ENCODE measurements around the gene SEPHS2. TPM values are rescaled to one million over a fixed set of nuclear protein-coding genes. Genes with fewer than 3 reads are reported as not detected.

The SEPHS2 gene
- total RNA-seq, 1 experiment from 2014 or later, result 53.5 TPM

DNA sequence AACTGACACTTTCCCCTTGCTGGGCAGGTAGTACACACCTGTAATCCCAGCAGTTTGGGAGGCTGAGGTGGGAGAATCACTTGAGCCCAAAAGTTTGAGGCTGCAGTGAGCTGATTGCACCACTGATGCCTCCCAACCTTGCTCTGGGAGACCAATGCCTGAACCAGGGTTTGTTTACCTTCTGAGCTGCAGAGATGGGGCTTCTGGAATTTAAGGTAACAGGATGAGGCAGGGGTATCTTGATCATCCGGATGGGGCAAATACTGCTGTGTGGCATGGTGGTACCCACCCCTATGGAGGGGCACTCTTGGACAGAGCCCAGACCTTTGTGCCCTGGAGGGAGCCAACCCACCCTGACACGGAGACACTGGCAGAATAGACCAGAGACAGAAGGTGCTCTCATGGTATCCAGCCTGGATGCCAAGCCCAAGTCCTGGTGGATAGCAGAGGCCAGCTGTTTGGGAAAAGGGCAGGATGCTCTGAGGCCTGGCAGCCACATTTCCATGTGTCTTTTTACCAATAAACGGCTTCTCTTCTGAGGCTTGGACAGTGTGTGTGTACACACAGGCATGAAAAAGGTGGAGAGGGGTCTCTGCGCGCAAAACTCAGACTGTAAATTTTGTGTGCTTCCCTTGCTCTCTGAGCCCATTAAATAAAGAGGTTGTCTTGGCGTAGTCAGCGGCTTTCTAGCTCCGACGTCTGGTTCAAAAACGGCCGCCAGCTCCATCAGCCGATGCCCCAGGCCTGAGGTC, 46.1 kb downstream of the SEPHS2 start:
- ChIA-PET CTCF (interaction anchor here (1.1 to 9.3 kb wide), 4 partner anchors 8 to 308 kb away, joined by 4 to 97 read pairs (median 10); partner anchors contain the start of genes TBC1D10B, TBX6 and ZNF771), POLR2A (interaction anchor here (1.0 to 1.3 kb wide), 4 partner anchors 10 to 259 kb away, joined by 3 to 4 read pairs (median 4); partner anchors contain the start of gene CD2BP2)
- DNase-seq (ENCODE audit: low spot score) (no peak), ATAC-seq (no peak)
- Mint-ChIP-seq H3K4me1 (peaks cover 32% of the 10 kb centered on the region), H3K9me3 (no peaks in the 10 kb centered on the region), H3K27me3 (ENCODE audit: low read depth) (peaks cover 17% of the 10 kb centered on the region), H3K36me3 (peaks cover 5% of the 10 kb centered on the region), H3K27ac (peak overlapping the region; percentile 98), H3K4me3 (peak overlapping the region; percentile 89)
- TF ChIP-seq, protein P1, sequence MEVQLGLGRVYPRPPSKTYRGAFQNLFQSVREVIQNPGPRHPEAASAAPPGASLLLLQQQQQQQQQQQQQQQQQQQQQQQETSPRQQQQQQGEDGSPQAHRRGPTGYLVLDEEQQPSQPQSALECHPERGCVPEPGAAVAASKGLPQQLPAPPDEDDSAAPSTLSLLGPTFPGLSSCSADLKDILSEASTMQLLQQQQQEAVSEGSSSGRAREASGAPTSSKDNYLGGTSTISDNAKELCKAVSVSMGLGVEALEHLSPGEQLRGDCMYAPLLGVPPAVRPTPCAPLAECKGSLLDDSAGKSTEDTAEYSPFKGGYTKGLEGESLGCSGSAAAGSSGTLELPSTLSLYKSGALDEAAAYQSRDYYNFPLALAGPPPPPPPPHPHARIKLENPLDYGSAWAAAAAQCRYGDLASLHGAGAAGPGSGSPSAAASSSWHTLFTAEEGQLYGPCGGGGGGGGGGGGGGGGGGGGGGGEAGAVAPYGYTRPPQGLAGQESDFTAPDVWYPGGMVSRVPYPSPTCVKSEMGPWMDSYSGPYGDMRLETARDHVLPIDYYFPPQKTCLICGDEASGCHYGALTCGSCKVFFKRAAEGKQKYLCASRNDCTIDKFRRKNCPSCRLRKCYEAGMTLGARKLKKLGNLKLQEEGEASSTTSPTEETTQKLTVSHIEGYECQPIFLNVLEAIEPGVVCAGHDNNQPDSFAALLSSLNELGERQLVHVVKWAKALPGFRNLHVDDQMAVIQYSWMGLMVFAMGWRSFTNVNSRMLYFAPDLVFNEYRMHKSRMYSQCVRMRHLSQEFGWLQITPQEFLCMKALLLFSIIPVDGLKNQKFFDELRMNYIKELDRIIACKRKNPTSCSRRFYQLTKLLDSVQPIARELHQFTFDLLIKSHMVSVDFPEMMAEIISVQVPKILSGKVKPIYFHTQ (CRISPR knock-in tag; IDR thresholded peaks at IDR 0.05), result 0 out of 2 replicates have a peak, but pooled peaks have one; percentile 39
- 0 out of 2 replicates have a peak, but pooled peaks have one; percentile 34 for TF ChIP-seq ZNF232 (CRISPR knock-in tag; IDR thresholded peaks at IDR 0.05)
- TF ChIP-seq ZNF671 (CRISPR knock-in tag; IDR thresholded peaks at IDR 0.05), result 0 out of 2 replicates have a peak, but pooled peaks have one; percentile 11
- TF ChIP-seq TEAD4 (CRISPR knock-in tag; IDR thresholded peaks at IDR 0.05), result no peak

- H3K36me3 Mint-ChIP-seq, result peaks cover 5% of the 10 kb centered on the region
- peak overlapping the region; percentile 89; the same call in 1 of the 2 replicates for H3K4me3 Mint-ChIP-seq
- peak overlapping the region; percentile 98 for H3K27ac Mint-ChIP-seq
- H3K9me3 Mint-ChIP-seq, result no peaks in the 10 kb centered on the region
- peaks cover 10% of the 10 kb centered on the region for H3K27me3 Mint-ChIP-seq (ENCODE audit: low read depth)
- ChIA-PET CTCF (interaction anchor here (1.1 to 9.3 kb wide), 4 partner anchors 9 to 307 kb away, joined by 4 to 97 read pairs (median 10); partner anchors contain the start of genes TBC1D10B, TBX6 and ZNF771), POLR2A (interaction anchor here (0.6 to 1.3 kb wide), 3 partner anchors 11 to 44 kb away, joined by 3 to 4 read pairs (median 3); partner anchors contain the start of gene CD2BP2)
- ATAC-seq (no peak), DNase-seq (ENCODE audit: low spot score) (no peak)
- peaks cover 39% of the 10 kb centered on the region for H3K4me1 Mint-ChIP-seq
- TF ChIP-seq, protein P2, sequence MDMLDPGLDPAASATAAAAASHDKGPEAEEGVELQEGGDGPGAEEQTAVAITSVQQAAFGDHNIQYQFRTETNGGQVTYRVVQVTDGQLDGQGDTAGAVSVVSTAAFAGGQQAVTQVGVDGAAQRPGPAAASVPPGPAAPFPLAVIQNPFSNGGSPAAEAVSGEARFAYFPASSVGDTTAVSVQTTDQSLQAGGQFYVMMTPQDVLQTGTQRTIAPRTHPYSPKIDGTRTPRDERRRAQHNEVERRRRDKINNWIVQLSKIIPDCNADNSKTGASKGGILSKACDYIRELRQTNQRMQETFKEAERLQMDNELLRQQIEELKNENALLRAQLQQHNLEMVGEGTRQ (CRISPR knock-in tag; IDR thresholded peaks at IDR 0.05), result no peak
- TF ChIP-seq, protein P3, sequence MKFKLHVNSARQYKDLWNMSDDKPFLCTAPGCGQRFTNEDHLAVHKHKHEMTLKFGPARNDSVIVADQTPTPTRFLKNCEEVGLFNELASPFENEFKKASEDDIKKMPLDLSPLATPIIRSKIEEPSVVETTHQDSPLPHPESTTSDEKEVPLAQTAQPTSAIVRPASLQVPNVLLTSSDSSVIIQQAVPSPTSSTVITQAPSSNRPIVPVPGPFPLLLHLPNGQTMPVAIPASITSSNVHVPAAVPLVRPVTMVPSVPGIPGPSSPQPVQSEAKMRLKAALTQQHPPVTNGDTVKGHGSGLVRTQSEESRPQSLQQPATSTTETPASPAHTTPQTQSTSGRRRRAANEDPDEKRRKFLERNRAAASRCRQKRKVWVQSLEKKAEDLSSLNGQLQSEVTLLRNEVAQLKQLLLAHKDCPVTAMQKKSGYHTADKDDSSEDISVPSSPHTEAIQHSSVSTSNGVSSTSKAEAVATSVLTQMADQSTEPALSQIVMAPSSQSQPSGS (CRISPR knock-in tag; IDR thresholded peaks at IDR 0.05; ENCODE audit: borderline replicate concordance, low read depth), result no peak
- TF ChIP-seq, protein P4, sequence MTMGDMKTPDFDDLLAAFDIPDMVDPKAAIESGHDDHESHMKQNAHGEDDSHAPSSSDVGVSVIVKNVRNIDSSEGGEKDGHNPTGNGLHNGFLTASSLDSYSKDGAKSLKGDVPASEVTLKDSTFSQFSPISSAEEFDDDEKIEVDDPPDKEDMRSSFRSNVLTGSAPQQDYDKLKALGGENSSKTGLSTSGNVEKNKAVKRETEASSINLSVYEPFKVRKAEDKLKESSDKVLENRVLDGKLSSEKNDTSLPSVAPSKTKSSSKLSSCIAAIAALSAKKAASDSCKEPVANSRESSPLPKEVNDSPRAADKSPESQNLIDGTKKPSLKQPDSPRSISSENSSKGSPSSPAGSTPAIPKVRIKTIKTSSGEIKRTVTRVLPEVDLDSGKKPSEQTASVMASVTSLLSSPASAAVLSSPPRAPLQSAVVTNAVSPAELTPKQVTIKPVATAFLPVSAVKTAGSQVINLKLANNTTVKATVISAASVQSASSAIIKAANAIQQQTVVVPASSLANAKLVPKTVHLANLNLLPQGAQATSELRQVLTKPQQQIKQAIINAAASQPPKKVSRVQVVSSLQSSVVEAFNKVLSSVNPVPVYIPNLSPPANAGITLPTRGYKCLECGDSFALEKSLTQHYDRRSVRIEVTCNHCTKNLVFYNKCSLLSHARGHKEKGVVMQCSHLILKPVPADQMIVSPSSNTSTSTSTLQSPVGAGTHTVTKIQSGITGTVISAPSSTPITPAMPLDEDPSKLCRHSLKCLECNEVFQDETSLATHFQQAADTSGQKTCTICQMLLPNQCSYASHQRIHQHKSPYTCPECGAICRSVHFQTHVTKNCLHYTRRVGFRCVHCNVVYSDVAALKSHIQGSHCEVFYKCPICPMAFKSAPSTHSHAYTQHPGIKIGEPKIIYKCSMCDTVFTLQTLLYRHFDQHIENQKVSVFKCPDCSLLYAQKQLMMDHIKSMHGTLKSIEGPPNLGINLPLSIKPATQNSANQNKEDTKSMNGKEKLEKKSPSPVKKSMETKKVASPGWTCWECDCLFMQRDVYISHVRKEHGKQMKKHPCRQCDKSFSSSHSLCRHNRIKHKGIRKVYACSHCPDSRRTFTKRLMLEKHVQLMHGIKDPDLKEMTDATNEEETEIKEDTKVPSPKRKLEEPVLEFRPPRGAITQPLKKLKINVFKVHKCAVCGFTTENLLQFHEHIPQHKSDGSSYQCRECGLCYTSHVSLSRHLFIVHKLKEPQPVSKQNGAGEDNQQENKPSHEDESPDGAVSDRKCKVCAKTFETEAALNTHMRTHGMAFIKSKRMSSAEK (CRISPR knock-in tag; IDR thresholded peaks at IDR 0.05; ENCODE audit: borderline replicate concordance), result no peak
- TF ChIP-seq ELF4 (CRISPR knock-in tag; IDR thresholded peaks at IDR 0.05; ENCODE audit: low read depth) (no peak), FOXJ3 (CRISPR knock-in tag; IDR thresholded peaks at IDR 0.05; ENCODE audit: borderline replicate concordance) (no peak), ZNF416 (CRISPR knock-in tag; IDR thresholded peaks at IDR 0.05) (no peak), JAZF1 (CRISPR knock-in tag; IDR thresholded peaks at IDR 0.05) (no peak), SMAD3 (CRISPR knock-in tag; IDR thresholded peaks at IDR 0.05; ENCODE audit: borderline replicate concordance) (no peak), NR3C1 (CRISPR knock-in tag; conservative IDR thresholded peaks at IDR 0.05; ENCODE audit: low read depth) (no peak), MYBL2 (CRISPR knock-in tag; IDR thresholded peaks at IDR 0.05) (no peak), GRHL2 (CRISPR knock-in tag; IDR thresholded peaks at IDR 0.05; ENCODE audit: insufficient replicate concordance, severe bottlenecking) (no peak), OVOL2 (CRISPR knock-in tag; IDR thresholded peaks at IDR 0.05; ENCODE audit: borderline replicate concordance) (no peak), EMX1 (CRISPR knock-in tag; IDR thresholded peaks at IDR 0.05) (no peak)
- TF ChIP-seq, protein P5, sequence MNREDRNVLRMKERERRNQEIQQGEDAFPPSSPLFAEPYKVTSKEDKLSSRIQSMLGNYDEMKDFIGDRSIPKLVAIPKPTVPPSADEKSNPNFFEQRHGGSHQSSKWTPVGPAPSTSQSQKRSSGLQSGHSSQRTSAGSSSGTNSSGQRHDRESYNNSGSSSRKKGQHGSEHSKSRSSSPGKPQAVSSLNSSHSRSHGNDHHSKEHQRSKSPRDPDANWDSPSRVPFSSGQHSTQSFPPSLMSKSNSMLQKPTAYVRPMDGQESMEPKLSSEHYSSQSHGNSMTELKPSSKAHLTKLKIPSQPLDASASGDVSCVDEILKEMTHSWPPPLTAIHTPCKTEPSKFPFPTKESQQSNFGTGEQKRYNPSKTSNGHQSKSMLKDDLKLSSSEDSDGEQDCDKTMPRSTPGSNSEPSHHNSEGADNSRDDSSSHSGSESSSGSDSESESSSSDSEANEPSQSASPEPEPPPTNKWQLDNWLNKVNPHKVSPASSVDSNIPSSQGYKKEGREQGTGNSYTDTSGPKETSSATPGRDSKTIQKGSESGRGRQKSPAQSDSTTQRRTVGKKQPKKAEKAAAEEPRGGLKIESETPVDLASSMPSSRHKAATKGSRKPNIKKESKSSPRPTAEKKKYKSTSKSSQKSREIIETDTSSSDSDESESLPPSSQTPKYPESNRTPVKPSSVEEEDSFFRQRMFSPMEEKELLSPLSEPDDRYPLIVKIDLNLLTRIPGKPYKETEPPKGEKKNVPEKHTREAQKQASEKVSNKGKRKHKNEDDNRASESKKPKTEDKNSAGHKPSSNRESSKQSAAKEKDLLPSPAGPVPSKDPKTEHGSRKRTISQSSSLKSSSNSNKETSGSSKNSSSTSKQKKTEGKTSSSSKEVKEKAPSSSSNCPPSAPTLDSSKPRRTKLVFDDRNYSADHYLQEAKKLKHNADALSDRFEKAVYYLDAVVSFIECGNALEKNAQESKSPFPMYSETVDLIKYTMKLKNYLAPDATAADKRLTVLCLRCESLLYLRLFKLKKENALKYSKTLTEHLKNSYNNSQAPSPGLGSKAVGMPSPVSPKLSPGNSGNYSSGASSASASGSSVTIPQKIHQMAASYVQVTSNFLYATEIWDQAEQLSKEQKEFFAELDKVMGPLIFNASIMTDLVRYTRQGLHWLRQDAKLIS (CRISPR knock-in tag; IDR thresholded peaks at IDR 0.05; ENCODE audit: borderline replicate concordance), result no peak
Observed at GRCh38 chr16:30398661-30399434, 46.8 kb downstream of the SEPHS2 start.
